Embryonic facial prominence (tissue), 1 donor: ENCODE data around the gene CDCA5.

Experiments
- DNase-seq: peaks from one replicate; pipeline ENCODE4 v3.0.0-alpha.2; 2016; ENCODE audit errors: extremely low spot score

CDCA5 gene

DNA sequence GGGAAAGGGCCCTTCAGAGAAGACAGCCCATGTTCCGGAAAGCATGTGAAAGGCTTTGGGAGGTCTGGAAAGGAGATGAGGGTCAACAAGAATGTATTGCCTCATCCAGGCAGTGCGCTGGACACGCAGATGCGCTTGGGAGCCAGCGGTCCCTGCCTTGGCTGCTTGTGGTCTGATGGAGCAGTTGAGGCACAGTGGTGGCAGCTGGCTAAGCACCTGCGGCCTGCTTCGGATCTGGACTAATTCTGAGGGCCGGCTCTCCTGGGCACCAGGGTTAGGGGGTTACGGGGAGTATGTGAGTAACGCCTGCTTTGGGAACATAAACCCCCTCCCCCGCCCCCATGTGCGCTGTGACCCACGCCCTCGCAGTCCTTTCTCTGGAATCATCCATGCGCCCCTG is 23.2 kb upstream of the CDCA5 start:
- no peak for DNase-seq

DNA sequence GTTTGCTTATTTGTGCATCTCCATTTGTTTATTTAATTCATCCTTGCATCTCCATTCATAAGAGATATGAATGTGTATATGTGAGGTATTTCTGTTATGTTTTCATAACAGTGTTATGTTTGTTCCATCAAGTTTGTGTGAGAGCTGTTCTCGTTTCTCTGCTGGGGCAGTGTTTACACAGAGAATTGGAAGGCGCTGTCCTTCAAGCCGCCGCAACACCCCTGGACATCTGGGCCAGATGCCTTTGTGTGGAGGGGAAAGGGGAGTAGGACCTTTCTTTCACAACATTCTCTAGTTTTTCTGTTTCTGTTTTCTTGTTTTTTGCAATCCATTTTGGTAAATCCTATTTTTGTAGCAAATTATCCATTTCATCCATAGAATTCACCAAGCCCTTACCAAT is 20.8 kb upstream of the CDCA5 start:
- DNase-seq = no peak

DNA sequence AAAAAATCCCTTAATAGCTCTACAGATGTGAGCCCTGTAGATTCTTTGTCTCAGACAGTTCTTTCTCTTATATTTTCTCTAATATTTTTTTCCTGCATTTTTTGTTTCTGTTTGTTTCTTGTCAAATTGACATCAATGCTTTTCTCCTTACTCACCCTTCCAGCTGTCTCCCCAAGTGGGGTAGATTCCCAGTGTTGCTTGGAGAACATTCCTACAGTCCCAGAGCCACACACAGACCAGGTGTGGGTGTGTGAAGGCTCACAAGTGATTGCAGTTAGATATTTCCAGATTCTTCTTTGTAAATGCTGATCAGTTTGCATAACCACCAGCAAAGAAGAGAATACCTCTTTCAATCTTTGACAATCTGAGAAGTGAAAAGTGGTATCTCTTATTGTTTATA is 19.6 kb upstream of the CDCA5 start:
- DNase-seq = no peak

DNA sequence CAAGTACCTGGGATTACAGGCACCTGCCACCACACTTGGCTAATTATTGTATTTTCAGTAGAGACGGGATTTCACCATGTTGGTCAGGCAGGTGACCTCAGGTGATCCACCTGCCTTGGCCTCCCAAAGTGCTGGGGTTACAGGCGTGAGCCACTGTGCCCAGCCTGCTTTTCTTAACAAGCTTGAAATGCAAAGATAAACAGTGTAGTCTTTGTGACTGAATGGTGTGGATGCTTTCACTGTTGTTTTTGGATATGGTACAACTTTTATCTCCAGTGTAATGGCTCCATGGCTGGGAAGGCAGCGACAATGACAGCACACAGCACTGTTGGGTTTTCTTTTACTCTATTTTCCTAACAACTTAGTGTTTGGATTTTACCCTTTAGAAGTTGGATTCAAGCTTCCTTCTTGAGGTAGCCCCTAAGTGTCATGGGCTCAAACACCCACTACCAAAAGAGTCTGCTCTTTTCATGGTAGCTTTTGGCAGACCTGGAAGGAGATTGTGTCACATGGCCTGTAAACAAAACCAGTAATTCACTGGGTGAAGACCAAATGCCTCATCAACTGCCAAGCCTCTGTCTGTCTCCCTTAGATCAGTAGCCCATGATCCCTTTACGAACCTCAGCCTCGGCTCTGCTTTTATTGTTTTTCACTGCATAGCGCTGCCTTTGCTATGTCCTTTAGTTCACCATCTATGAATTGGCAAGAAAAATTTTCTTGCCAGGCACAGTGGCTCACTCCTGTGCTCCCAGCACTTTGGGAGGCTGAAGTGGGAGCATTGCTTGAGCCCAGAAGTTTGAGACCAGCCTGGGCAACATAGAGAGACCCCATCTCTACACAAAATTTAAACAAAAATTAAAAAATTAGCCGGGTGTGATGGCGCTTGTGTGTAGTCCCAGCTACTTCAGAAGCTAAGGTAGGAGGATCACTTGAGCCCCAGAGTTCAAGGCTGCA is 18.6 kb upstream of the CDCA5 start:
- no peak for DNase-seq

DNA sequence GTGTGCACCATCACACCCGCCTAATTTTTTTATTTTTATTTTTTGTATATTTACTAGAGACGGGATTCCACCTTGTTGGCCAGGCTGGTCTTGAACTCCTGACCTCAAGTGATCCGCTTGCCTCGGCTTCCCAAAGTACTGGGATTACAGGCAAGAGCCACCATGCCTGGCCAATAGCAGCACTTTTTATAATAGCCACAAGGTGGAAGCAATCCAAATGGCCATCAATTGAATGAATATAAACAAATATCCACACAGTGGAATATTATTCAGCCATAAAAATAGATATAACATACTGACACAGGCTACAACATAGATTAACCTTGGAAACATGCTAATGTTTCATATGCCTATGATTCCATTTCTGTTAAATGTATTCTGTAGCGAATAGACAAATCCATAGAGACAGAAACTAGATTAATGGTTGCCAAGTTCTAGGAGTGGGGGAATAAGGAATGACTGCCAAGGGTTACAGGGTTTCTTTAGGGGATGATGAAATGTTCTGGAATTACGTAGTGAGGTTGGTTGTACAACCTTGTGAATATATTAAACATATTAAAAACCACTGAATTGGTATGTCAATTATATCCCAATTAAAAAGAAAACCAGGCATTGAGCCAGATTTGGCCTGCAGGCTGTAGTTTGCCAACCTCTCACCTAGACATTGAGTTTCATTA is 17.0 kb upstream of the CDCA5 start:
- no peak for DNase-seq

DNA sequence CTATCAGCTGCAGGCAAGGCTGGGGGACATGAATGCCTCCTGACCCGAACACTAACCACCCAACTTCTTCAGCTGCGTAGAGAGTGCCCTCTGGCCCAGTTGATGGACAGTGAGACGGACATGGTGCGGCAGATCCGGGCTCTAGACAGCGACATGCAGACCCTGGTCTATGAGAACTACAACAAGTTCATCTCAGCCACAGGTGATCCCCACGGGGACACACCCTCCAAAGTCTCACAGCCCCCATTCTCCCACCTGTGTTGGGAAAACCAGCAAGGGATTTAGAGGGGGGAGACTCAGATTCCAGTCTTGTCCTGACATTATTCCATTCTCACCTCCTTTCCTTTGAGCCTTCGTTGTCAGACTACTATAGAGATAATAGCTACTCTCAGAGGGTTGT is 13.1 kb upstream of the CDCA5 start:
- no peak for DNase-seq

DNA sequence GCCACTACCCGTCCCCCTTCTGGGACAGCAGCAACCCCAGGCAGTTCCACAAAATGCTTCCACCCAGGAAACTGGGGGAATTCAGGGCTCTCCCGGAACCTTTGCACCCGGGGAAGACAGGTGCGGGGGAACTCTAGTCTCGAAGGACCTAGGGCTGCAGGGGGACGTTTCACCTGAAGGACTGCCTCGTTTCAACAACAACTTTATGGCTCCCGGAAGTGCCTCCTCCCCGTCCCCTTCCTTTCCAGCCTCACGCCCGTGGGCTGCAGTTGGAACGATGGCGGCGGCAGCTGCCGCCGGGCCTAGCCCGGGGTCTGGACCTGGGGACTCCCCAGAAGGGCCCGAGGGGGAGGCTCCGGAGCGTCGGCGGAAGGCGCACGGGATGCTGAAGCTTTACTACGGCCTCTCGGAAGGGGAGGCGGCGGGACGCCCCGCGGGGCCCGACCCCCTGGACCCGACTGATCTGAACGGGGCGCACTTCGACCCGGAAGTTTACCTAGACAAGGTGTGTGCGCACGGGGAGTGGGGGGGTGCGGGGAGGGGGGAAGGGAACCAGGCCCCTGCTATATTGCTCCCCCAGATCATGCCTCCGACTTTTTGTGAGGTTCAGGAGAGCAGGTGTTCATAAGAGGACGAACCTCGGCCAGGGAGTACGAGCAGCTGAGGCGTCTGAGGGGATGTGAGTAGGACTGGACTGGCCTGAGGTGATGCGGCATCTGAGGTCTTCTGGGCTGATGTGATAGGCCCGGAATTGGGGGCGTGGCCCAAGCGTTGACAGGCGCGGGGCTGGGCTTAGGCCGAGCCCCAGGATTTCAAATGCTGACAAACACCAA is 12.3 kb upstream of the CDCA5 start, which contains the start of gene VPS51:
VPS51 (plus strand) TSS at position 241 of the 833 bp plus-strand sequence; CDS start at position 278, 37 bp downstream.
- DNase-seq = peak; percentile 90

DNA sequence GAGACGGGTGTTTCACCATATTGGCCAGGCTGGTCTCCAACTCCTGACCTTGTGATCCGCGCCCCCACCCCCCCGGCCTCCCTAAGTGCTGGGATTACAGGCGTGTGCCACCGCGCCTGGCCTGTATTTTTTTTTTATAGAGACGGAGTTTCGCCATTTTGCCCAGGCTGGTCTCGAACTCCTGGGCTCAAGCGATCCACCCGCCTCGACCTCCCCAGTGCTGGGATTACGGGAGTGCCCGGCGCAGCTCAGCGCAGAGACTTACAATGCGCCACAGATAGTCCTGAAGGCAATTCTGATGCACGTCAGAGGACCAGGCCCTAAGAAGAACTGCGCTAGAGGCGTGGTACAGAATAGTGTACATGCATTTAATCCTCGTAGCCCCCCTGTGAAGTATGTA is 11.6 kb upstream of the CDCA5 start:
- no peak for DNase-seq

DNA sequence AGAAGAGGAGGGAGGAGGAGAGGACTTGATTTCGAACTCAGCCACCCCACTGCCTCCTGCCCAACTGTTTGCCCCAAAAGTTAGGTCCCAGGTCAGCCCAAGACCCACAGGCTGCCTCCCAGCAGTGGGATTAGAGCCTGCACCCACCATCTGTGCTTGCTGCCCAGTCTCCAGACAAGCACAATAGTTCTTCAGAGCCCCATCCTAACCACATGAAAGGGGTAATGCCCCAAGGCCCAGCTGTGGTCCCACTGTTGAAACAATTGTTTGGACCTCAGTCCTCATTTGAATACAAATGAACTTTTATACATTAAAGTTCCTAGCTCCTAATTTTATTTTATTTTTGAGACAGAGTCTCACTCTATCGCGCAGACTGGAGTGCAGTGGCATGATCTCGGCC is 6.8 kb upstream of the CDCA5 start:
- DNase-seq = no peak

DNA sequence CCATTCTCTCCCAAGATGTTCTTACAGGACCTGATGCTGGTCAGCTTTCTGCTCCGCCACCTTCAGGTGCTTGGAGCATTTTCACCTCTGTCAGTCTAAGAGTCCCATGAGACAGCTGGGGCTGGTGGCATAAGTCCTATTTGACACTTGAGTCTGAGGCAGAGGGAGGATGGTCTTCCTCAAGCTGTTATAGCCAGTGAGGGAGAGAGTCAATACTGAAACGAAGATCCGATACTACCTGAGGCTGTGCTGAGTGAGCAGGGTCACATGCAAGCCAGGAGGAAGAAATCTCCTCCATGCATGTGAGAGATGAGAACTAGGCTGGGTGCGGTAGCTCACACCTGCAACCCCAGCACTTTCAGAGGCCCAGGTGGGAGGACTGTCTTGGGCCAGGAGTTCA is 5.8 kb upstream of the CDCA5 start:
- no peak for DNase-seq

DNA sequence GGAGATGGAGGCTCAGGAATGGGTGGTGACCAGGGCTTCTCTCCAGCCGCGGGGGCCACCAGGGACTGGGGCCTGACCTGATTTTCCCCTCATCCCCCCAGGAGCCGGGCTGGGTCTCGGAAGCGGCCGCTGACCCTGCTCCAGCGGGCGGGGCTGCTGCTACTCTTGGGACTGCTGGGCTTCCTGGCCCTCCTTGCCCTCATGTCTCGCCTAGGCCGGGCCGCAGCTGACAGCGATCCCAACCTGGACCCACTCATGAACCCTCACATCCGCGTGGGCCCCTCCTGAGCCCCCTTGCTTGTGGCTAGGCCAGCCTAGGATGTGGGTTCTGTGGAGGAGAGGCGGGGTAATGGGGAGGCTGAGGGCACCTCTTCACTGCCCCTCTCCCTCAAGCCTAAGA is 4.0 kb upstream of the CDCA5 start:
- DNase-seq = no peak

DNA sequence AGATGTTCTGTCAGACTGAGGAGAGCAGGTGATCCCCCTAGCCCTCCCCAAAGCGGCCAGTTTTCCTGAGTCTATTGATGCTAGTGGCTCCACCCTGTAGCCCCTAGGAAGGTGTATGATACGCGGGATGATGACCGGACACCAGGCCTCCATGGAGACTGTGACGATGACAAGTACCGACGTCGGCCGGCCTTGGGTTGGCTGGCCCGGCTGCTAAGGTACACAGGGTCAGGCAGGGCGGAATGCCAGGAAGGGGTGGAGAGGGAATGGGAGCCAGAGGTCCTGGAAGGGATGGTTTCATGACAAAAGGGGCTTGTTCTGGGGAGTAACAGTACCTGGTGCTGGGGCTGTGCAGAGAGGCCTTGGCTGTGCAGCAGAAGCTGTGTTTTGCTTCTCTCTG is 3.4 kb upstream of the CDCA5 start:
- DNase-seq = no peak

DNA sequence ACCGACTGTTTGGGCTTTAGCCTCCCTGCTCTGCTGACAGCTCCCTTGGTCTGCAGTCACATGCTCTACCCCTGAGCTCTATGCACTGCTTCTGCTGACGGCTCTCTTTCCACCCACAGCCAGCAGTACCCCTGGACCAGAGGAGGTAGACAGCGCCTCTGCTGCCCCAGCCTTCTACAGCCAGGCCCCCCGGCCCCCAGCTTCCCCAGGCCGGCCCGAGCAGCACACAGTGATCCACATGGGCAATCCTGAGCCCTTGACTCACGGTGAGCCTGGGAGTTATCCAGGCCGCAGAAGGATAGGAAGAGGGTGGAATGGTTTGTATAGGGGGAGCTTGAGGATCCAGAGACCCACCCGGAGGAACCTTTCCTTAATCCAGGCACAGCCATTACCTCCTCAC is 3.0 kb upstream of the CDCA5 start:
- DNase-seq = no peak

DNA sequence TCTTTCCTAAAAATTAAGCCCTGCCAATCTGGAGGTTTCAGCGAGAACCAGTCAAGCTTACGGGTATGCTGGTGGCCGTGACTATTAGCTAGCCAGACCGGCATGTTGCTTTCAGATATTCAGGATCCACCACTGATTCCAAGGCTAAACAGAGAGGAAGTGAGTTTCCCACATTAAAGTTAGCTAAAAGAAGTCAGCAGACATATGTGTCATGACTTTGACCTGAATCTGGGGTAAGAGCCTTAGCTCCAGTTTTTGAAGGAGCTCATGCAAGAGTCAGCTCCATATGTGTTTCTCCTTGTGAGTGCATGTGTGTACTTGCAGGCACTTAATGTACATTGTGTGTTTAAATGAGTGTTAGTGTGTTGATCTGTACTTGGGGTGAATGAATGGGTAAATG is 1.6 kb upstream of the CDCA5 start:
- DNase-seq = no peak

DNA sequence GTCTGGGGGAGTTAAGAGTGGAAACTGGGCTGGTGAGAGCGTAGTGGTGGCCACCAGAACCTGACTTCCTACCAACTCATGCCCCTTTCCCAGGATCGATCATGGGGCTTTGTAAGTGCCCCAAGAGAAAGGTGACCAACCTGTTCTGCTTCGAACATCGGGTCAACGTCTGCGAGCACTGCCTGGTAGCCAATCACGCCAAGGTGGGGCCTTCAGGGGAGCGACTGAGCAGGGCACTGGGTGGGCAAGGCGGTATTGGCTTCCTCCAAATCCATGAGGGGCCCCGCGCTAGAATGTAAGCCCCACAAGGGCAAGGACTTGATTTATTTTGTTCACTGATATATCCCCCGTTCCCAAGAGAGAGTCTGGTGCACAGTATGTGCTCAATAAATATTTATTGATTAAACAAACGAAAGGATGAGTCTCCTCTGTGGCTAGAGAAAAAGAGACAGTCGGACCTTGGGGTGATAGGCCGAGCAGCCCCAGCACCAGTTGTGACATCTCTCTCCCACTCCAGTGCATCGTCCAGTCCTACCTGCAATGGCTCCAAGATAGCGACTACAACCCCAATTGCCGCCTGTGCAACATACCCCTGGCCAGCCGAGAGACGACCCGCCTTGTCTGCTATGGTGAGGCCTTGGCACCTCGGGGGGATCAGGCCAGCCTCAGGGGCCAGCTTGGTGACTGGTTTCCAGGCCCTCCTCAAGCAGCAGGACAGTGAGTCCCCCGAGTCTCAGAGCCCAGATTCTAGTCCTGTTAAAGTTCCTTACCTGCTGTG is 947 bp upstream of the CDCA5 start:
- no peak for DNase-seq

DNA sequence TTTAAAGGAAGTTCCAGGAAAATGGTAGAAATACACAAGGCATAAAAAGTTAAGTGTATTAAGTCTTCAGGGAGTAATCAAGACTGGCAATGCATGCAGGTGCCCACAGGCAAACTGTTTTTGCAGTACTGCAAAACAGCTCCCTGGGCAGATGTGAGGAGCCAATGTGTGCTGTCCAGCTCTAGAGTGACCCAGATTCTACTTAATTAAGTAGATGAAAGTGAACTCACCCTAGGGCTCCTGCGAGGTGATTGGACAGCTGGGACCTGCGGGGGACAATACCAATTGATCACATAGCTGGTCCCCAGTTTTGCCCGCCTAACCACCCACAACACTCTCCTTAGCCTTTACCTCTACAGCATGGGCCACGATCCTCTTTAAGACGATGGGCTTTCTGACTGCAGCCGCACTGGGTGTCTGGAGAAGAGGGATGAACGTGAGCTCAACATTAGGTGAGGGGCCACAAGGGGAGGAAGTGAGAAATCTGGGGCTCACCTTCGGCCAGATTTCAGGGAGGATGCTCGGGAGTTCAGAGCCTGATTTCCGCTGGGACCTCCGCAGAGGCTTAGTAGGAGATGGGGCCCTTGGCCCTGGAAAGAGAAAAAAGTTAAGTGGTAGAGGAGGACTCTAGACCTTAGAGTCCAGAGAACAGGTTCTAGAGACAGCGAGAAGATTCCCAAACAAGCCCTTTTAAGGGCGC is 556 bp downstream of the CDCA5 start:
- no peak for DNase-seq

DNA sequence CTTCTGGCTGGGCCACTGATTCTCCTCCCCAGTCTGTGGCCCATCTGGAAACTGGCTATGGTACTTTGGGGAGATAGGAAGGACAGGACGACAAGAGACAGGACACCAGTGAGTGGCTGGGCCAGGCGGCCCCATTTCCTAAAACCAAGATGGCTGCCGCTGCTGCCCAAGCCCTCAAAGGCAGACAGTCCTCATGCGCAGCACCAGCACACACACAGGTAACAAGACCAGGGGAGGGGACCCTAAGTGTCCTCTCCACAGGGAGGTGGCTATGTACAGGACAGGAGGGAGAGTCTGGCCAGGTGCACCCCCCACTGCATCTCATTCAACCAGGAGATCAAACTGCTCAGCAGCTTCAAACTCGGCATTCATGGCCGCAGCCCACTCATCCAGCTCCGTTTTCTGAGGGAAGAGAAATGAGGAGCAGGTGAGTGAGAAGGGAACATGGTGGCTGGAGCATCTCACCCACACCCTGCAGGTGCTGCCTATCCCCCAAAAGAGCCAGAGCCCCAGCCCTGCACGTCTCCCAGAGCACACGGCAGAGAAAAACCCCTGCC is 5.0 kb downstream of the CDCA5 start:
- DNase-seq = no peak

DNA sequence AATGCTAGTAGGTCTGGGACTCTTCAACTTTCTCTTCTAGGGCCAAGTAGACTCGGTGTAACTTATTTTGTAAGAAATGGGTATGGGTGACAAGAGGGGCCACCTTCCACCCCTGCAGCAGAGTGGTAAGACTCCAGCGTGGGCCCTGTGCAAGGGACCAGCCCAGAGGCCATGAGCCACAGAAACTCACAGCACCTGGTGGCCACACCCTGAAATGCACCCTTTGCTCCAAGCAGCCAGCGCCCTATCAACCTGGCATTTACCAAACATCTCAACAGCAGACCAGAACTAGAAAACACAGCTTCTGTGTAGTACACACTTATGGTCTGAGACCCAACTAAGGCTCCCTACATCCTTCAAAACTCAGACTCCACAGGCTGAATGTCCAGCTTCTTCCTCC is 5.7 kb downstream of the CDCA5 start:
- DNase-seq = no peak

DNA sequence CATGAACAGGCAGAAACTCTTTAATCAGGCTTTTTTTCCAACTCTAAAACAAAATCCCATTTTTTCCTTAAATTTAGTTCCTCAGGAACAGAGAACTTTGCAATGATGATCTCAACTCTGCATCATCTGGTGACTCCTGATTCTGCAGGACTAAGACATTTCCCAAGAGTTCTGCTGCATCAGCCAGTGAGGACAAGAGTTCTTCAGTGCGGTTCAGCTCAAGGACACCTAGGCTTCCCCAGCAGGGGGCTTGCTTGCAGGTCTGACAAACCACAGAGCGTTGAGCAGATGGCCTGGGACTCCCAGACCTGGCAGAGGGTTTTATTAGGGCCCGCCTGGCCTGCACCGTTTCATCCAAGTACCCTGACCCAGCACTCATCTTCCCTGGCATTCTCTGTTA is 6.4 kb downstream of the CDCA5 start:
- no peak for DNase-seq

DNA sequence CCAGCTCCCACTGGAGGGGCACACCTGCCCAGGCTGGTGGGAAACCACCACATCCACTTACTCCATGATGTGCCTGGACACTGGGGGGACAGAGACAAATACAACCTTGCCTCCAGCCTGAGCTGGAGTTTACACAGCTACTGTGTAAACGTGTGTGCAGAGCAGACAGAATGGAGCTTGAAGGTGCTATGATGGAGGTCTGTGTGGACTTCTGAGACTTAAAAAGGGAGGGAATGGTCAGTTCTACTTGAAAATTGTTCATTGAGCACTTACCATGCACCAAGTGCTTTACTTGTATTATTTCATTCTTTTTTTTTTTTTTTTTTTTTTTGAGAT is 11.2 kb downstream of the CDCA5 start:
- no peak for DNase-seq
